SK-N-SH treated with all-trans-retinoic acid at 6 μM for 48 hours (cell line): ENCODE measurements around the gene SLC41A3.

Experiments used
- ATAC-seq: fragments of 200-7000 bp; cut with Tn5 transposase; 3 replicates; pipeline ENCODE4 v1.9.1; 2020; ENCODE audit warnings: mild to moderate bottlenecking, moderate library complexity
- ARNTL ChIP-seq: fragments of 450-650 bp; formaldehyde crosslinking; IDR thresholded peaks from 2 replicates; pipeline ENCODE4 v1.5.0; 2020; ENCODE audit warnings: low read depth, mild to moderate bottlenecking, moderate library complexity, borderline replicate concordance
- BACH2 ChIP-seq: fragments of 250-450 bp; sonication (Bioruptor Pico); IDR thresholded peaks from 2 replicates; pipeline ENCODE4 v1.9.0; 2021; ENCODE audit warnings: mild to moderate bottlenecking, borderline replicate concordance
- CREB5 ChIP-seq: fragments of 250-450 bp; sonication (Bioruptor Pico); IDR thresholded peaks from 2 replicates; pipeline ENCODE4 v1.5.1; 2020; ENCODE audit warnings: low read depth, mild to moderate bottlenecking, moderate library complexity
- CSDC2 ChIP-seq: fragments of 250-450 bp; sonication (Bioruptor Pico); IDR thresholded peaks from 2 replicates; pipeline ENCODE4 v1.5.0; 2020; ENCODE audit warnings: mild to moderate bottlenecking, moderate library complexity
- CSRNP3 ChIP-seq: fragments of 250-450 bp; sonication (Bioruptor Pico); IDR thresholded peaks from 2 replicates; pipeline ENCODE4 v1.5.1; 2021; ENCODE audit warnings: mild to moderate bottlenecking, moderate library complexity
- ESRRG ChIP-seq: fragments of 250-450 bp; sonication (Bioruptor Pico); IDR thresholded peaks from 2 replicates; pipeline ENCODE4 v1.6.1; 2021; ENCODE audit warnings: mild to moderate bottlenecking
- GLIS3 ChIP-seq: fragments of 250-450 bp; sonication (Bioruptor Pico); IDR thresholded peaks from 2 replicates; pipeline ENCODE4 v1.5.0; 2020; ENCODE audit warnings: mild to moderate bottlenecking, moderate library complexity
- ISL1 ChIP-seq: fragments of 250-450 bp; sonication (Bioruptor Pico); IDR thresholded peaks from 2 replicates; pipeline ENCODE4 v2.1.2; 2022; ENCODE audit warnings: mild to moderate bottlenecking, moderate library complexity
- OSR1 ChIP-seq: fragments of 250-450 bp; sonication (Bioruptor Pico); IDR thresholded peaks from 2 replicates; pipeline ENCODE4 v1.8.0; 2022; ENCODE audit warnings: moderate library complexity, mild to moderate bottlenecking, inconsistent platforms
- PATZ1 ChIP-seq: fragments of 250-450 bp; sonication (Bioruptor Pico); IDR thresholded peaks from 2 replicates; pipeline ENCODE4 v1.8.0; 2020; ENCODE audit warnings: mild to moderate bottlenecking, moderate library complexity, borderline replicate concordance
- POU6F1 ChIP-seq: fragments of 250-450 bp; sonication (Bioruptor Pico); IDR thresholded peaks from 2 replicates; pipeline ENCODE4 v1.8.0; 2021; ENCODE audit warnings: low read depth, mild to moderate bottlenecking, moderate library complexity, borderline replicate concordance
- PPARA ChIP-seq: fragments of 250-450 bp; sonication (Bioruptor Pico); IDR thresholded peaks from 2 replicates; pipeline ENCODE4 v1.5.0; 2020; ENCODE audit warnings: mild to moderate bottlenecking, borderline replicate concordance
- RARB ChIP-seq: fragments of 250-450 bp; sonication (Bioruptor Pico); IDR thresholded peaks from 2 replicates; pipeline ENCODE4 v1.8.0; 2021; ENCODE audit warnings: mild to moderate bottlenecking, moderate library complexity
- TCF4 ChIP-seq: fragments of 250-450 bp; sonication (Bioruptor Pico); IDR thresholded peaks from 2 replicates; pipeline ENCODE4 v1.8.0; 2021; ENCODE audit warnings: mild to moderate bottlenecking, moderate library complexity, borderline replicate concordance
- TSHZ2 ChIP-seq: fragments of 250-450 bp; sonication (Bioruptor Pico); IDR thresholded peaks from 2 replicates; pipeline ENCODE4 v1.5.0; 2020; ENCODE audit warnings: mild to moderate bottlenecking, moderate library complexity
- ZC3H10 ChIP-seq: fragments of 250-450 bp; sonication (Bioruptor Pico); IDR thresholded peaks from 2 replicates; pipeline ENCODE4 v1.5.1; 2021; ENCODE audit warnings: mild to moderate bottlenecking, moderate library complexity
- ZNF565 ChIP-seq: fragments of 450-650 bp; formaldehyde crosslinking; conservative IDR thresholded peaks from 2 replicates; pipeline ENCODE4 v1.5.0; 2020; ENCODE audit warnings: low read depth, mild to moderate bottlenecking, moderate library complexity
- ZNF70 ChIP-seq: fragments of 450-650 bp; formaldehyde crosslinking; IDR thresholded peaks from 2 replicates; pipeline ENCODE4 v1.5.0; 2020; ENCODE audit warnings: mild to moderate bottlenecking, moderate library complexity
- ZNF8 ChIP-seq: fragments of 450-650 bp; formaldehyde crosslinking; IDR thresholded peaks from 2 replicates; pipeline ENCODE4 v1.5.0; 2020; ENCODE audit warnings: mild to moderate bottlenecking, moderate library complexity

Gene SLC41A3

GRCh38 chr3:126018995-126019394 lies 64.9 kb downstream of the SLC41A3 start (continued):
- TF ChIP-seq CSRNP3 (CRISPR knock-in tag) (no peak), ARNTL (CRISPR knock-in tag) (no peak)

GRCh38 chr3:126018545-126018944 lies 65.4 kb downstream of the SLC41A3 start:
- no peak for ATAC-seq
- TF ChIP-seq PPARA (CRISPR knock-in tag) (no peak), RARB (CRISPR knock-in tag) (no peak), CSDC2 (CRISPR knock-in tag) (no peak), TCF4 (CRISPR knock-in tag) (no peak), TSHZ2 (no peak)

GRCh38 chr3:126017362-126017761 lies 66.6 kb downstream of the SLC41A3 start:
- ATAC-seq: no peak
- no peak for TF ChIP-seq CSDC2 (CRISPR knock-in tag)
- TF ChIP-seq ISL1 (CRISPR knock-in tag): no peak
- TF ChIP-seq GLIS3: no peak
- no peak for TF ChIP-seq CSRNP3 (CRISPR knock-in tag)
- no peak for TF ChIP-seq ZNF8 (CRISPR knock-in tag)
- TF ChIP-seq ZC3H10 (CRISPR knock-in tag): no peak
- TF ChIP-seq BACH2 (CRISPR knock-in tag): no peak
- TF ChIP-seq TCF4 (CRISPR knock-in tag): no peak
- TF ChIP-seq POU6F1 (CRISPR knock-in tag): no peak
- no peak for TF ChIP-seq CREB5 (CRISPR knock-in tag)
- no peak for TF ChIP-seq ESRRG (CRISPR knock-in tag)
- TF ChIP-seq OSR1 (CRISPR knock-in tag): no peak
- TF ChIP-seq PATZ1 (CRISPR knock-in tag): no peak
- TF ChIP-seq RARB (CRISPR knock-in tag): no peak
- no peak for TF ChIP-seq PPARA (CRISPR knock-in tag)
- TF ChIP-seq ZNF565 (CRISPR knock-in tag): no peak
- TF ChIP-seq ZNF70 (CRISPR knock-in tag): no peak
- TF ChIP-seq, all 23 proteins: peak for 0
